ENCODE results near the gene ZNF32.

Gene ZNF32

GRCh38 chr10:43599333-43599732 lies 49.3 kb downstream of the ZNF32 start:
- no peak for DNase-seq
- intact Hi-C loops (cut with DNase I): no loop called here

GRCh38 chr10:43598446-43598845 lies 50.2 kb downstream of the ZNF32 start:
- no peak for DNase-seq
- intact Hi-C loops (cut with DNase I): no loop called here

- intact Hi-C loops (cut with DNase I): no loop called here
- no peak for DNase-seq
Measured at GRCh38 chr10:43596546-43596945, 52.1 kb downstream of the ZNF32 start.

GRCh38 chr10:43595739-43596298 lies 52.9 kb downstream of the ZNF32 start:
- DNase-seq: no peak
- intact Hi-C loops (cut with DNase I): loop anchor here (2.0 kb wide), 1 partner anchor 19 kb away; no protein-coding TSS in a partner anchor

- no peak for DNase-seq
- intact Hi-C loops (cut with DNase I): loop anchor here (2.0 kb wide), 1 partner anchor 20 kb away; no protein-coding TSS in a partner anchor
Measured at GRCh38 chr10:43594944-43595589, 53.6 kb downstream of the ZNF32 start.
